UCSD-AML1 (cell line): ENCODE results near the gene BLTP3B.
A peak's percentile ranks its signal among the peaks of the same experiment; 100 is the strongest.

Experiments used
- DNase-seq: peaks from one replicate; lab custom pipeline; 2025; ENCODE audit not compliant: unreplicated experiment; lab: John Stamatoyannopoulos, UW

Gene BLTP3B

GRCh38 chr12:100163416-100164152 lies 20.9 kb upstream of the BLTP3B start:
- DNase-seq = peak; percentile 83

GRCh38 chr12:100159391-100160104 lies 16.9 kb upstream of the BLTP3B start:
- no peak for DNase-seq

GRCh38 chr12:100158535-100158934 lies 15.9 kb upstream of the BLTP3B start:
- no peak for DNase-seq

GRCh38 chr12:100157427-100157821 lies 14.8 kb upstream of the BLTP3B start:
- no peak for DNase-seq

GRCh38 chr12:100156731-100157426 lies 14.2 kb upstream of the BLTP3B start:
- no peak for DNase-seq

GRCh38 chr12:100154474-100155247 lies 12.0 kb upstream of the BLTP3B start:
- DNase-seq = peak; percentile 84

GRCh38 chr12:100153131-100153530 lies 10.5 kb upstream of the BLTP3B start:
- no peak for DNase-seq

GRCh38 chr12:100151769-100152168 lies 9.1 kb upstream of the BLTP3B start:
- no peak for DNase-seq

- DNase-seq = no peak
Observed at GRCh38 chr12:100146252-100146651, 3.6 kb upstream of the BLTP3B start.

- DNase-seq = no peak
Observed at GRCh38 chr12:100145643-100146042, 3.0 kb upstream of the BLTP3B start.

- peak; percentile 61 for DNase-seq
Observed at GRCh38 chr12:100141998-100142850, 450 bp downstream of the BLTP3B start.

GRCh38 chr12:100141666-100141997 lies 1.0 kb downstream of the BLTP3B start:
- no peak for DNase-seq

- DNase-seq = no peak
Observed at GRCh38 chr12:100138803-100139098, 3.9 kb downstream of the BLTP3B start.

- peak; percentile 11 for DNase-seq
Observed at GRCh38 chr12:100138048-100138802, 4.4 kb downstream of the BLTP3B start.

GRCh38 chr12:100133200-100133599 lies 9.5 kb downstream of the BLTP3B start:
- DNase-seq = no peak

GRCh38 chr12:100128512-100128908 lies 14.2 kb downstream of the BLTP3B start:
- DNase-seq = peak; percentile 41

GRCh38 chr12:100127766-100128511 lies 14.7 kb downstream of the BLTP3B start:
- DNase-seq = no peak

- no peak for DNase-seq
Observed at GRCh38 chr12:100123316-100124095, 19.2 kb downstream of the BLTP3B start.
